Endodermal cell (in vitro differentiated cells): ENCODE results near the gene SAFB2. TPM values are rescaled to one million over a fixed set of nuclear protein-coding genes. Genes with fewer than 3 reads are reported as not detected.
A peak's percentile ranks its signal among the peaks of the same experiment; 100 is the strongest.

Experiments used
- DNase-seq: peaks from one replicate; pipeline ENCODE4 v3.0.0-alpha.2; 2017
- H3K27ac ChIP-seq: 2 replicates; pipeline ENCODE4 v1.5.1; 2013; ENCODE audit warnings: mild to moderate bottlenecking, low read depth, low read length, moderate library complexity
- H3K27me3 ChIP-seq: 2 replicates; pipeline ENCODE4 v1.6.1; 2013; ENCODE audit warnings: mild to moderate bottlenecking, low read length, moderate library complexity; ENCODE audit not compliant: insufficient read depth, control insufficient read depth, poor library complexity, severe bottlenecking
- H3K36me3 ChIP-seq: 2 replicates; pipeline ENCODE4 v1.7.0; 2013; ENCODE audit warnings: mild to moderate bottlenecking, low read length, moderate library complexity; ENCODE audit not compliant: control insufficient read depth, insufficient read depth
- H3K4me1 ChIP-seq: one replicate; pipeline ENCODE4 v1.7.0; 2013; ENCODE audit warnings: low read length; ENCODE audit not compliant: control insufficient read depth, insufficient read depth
- H3K4me3 ChIP-seq: 2 replicates; pipeline ENCODE4 v1.5.1; 2013; ENCODE audit warnings: mild to moderate bottlenecking, low read length, moderate library complexity
- H3K9ac ChIP-seq: 2 replicates; pipeline ENCODE4 v1.6.1; 2013; ENCODE audit warnings: mild to moderate bottlenecking, low read length, moderate library complexity; ENCODE audit not compliant: poor library complexity, severe bottlenecking; ENCODE audit errors: extremely low read depth
- H3K9me3 ChIP-seq: 2 replicates; pipeline ENCODE4 v1.6.1; 2013; ENCODE audit warnings: mild to moderate bottlenecking, low read length, moderate library complexity; ENCODE audit not compliant: control insufficient read depth
- H3K27ac Mint-ChIP-seq: 2 replicates; pipeline ENCODE4 v1.8.0; 2020; ENCODE audit warnings: mixed read lengths
- H3K27me3 Mint-ChIP-seq: 2 replicates; pipeline ENCODE4 v1.8.0; 2021; ENCODE audit warnings: mild to moderate bottlenecking, mixed read lengths; ENCODE audit not compliant: insufficient read depth
- H3K36me3 Mint-ChIP-seq: 2 replicates; pipeline ENCODE4 v1.8.0; 2020; ENCODE audit warnings: low read depth, mixed read lengths
- H3K4me1 Mint-ChIP-seq: 2 replicates; pipeline ENCODE4 v1.8.0; 2020; ENCODE audit warnings: mixed read lengths
- H3K4me3 Mint-ChIP-seq: 2 replicates; pipeline ENCODE4 v1.8.0; 2020; ENCODE audit warnings: mild to moderate bottlenecking, moderate library complexity, mixed read lengths
- H3K9me3 Mint-ChIP-seq: 2 replicates; pipeline ENCODE4 v1.8.0; 2020; ENCODE audit warnings: mild to moderate bottlenecking, mixed read lengths
- WGBS, 2 experiments: methylation state at CpG; one replicate each; pipeline versions ENCODE4 v1.1.5 to v1.1.7; 2013; ENCODE audit warnings: missing lambda C conversion rate in 2 of 2, mixed read lengths in 1 of 2; ENCODE audit not compliant: insufficient coverage in 1 of 2, insufficient read length in 1 of 2; 5-methylcytosine and 5-hydroxymethylcytosine counted together
- total RNA-seq, 2 donors: library from RNA; stranded (reverse); fragmentation: NEBNext Ultra II Directional in 1 of 2; extraction: Animal tissue kit (Norgen Biotek cat#: 25700) in 1 of 2; gene quantifications; 2 replicates in 1 of 2; 3 replicates in 1 of 2; pipeline ENCODE4 v1.2.1, GENCODE V29; 2021
- TF ChIP-seq, protein P1 (sequence below): fragments of 200-600 bp; sonication (generic); conservative IDR thresholded peaks from 2 replicates; pipeline ENCODE4 v1.5.0; 2021; ENCODE audit warnings: antibody characterized with exemption, mild to moderate bottlenecking

The SAFB2 gene
- total RNA-seq, 2 donors from 2014 or later, result 69.2 to 74.6 TPM

- Histone ChIP-seq H3K9ac (peak overlapping the region; percentile 97), H3K27me3 (no peaks in the 10 kb centered on the region), H3K4me3 (peak overlapping the region; percentile 87), H3K9me3 (no peaks in the 10 kb centered on the region), H3K4me1 (peaks cover 10% of the 10 kb centered on the region), H3K27ac (no peak overlapping the region), H3K36me3 (peaks cover 61% of the 10 kb centered on the region)
- H3K27ac Mint-ChIP-seq, result peak overlapping the region; percentile 91
- H3K36me3 Mint-ChIP-seq, result peaks cover 55% of the 10 kb centered on the region
- H3K27me3 Mint-ChIP-seq, result peaks cover 2% of the 10 kb centered on the region
- peak; percentile 45 for DNase-seq
- H3K4me3 Mint-ChIP-seq, result peak overlapping the region; percentile 100
- 0 to 2% methylated on average over 13 to 20 of the region's 20 CpGs for WGBS, 2 experiments
- peaks cover 37% of the 10 kb centered on the region for H3K4me1 Mint-ChIP-seq
- TF ChIP-seq, protein P1, sequence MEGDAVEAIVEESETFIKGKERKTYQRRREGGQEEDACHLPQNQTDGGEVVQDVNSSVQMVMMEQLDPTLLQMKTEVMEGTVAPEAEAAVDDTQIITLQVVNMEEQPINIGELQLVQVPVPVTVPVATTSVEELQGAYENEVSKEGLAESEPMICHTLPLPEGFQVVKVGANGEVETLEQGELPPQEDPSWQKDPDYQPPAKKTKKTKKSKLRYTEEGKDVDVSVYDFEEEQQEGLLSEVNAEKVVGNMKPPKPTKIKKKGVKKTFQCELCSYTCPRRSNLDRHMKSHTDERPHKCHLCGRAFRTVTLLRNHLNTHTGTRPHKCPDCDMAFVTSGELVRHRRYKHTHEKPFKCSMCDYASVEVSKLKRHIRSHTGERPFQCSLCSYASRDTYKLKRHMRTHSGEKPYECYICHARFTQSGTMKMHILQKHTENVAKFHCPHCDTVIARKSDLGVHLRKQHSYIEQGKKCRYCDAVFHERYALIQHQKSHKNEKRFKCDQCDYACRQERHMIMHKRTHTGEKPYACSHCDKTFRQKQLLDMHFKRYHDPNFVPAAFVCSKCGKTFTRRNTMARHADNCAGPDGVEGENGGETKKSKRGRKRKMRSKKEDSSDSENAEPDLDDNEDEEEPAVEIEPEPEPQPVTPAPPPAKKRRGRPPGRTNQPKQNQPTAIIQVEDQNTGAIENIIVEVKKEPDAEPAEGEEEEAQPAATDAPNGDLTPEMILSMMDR, result no peak
- no peaks in the 10 kb centered on the region for H3K9me3 Mint-ChIP-seq
Measured at GRCh38 chr19:5624018-5624663, 1.6 kb upstream of the SAFB2 start.

GRCh38 chr19:5623397-5624017, 931 bp upstream of the SAFB2 start:
- Mint-ChIP-seq H3K9me3 (no peaks in the 10 kb centered on the region), H3K27me3 (peaks cover 2% of the 10 kb centered on the region), H3K27ac (peak overlapping the region; percentile 100), H3K4me1 (peaks cover 37% of the 10 kb centered on the region), H3K4me3 (peak overlapping the region; percentile 100), H3K36me3 (peaks cover 55% of the 10 kb centered on the region)
- H3K4me3 ChIP-seq, result peak overlapping the region; percentile 87
- H3K27ac ChIP-seq, result peak overlapping the region; percentile 91
- DNase-seq, result peak; percentile 47
- H3K9ac ChIP-seq, result peak overlapping the region; percentile 97
- no peaks in the 10 kb centered on the region for H3K9me3 ChIP-seq
- TF ChIP-seq, protein P1, result no peak
- H3K36me3 ChIP-seq, result peaks cover 61% of the 10 kb centered on the region
- 0 to 1% methylated on average over 21 to 50 of the region's 50 CpGs for WGBS, 2 experiments
- H3K27me3 ChIP-seq, result no peaks in the 10 kb centered on the region
- H3K4me1 ChIP-seq, result peaks cover 10% of the 10 kb centered on the region

GRCh38 chr19:5621945-5622464, 571 bp downstream of the SAFB2 start:
- Histone ChIP-seq H3K4me3 (peak overlapping the region; percentile 87), H3K36me3 (peaks cover 61% of the 10 kb centered on the region), H3K4me1 (peaks cover 10% of the 10 kb centered on the region), H3K9ac (peak overlapping the region; percentile 97), H3K27me3 (no peaks in the 10 kb centered on the region), H3K9me3 (no peaks in the 10 kb centered on the region), H3K27ac (peak overlapping the region; percentile 91)
- peak overlapping the region; percentile 84 for H3K27ac Mint-ChIP-seq
- H3K4me1 Mint-ChIP-seq, result peaks cover 33% of the 10 kb centered on the region
- peak overlapping the region; percentile 100 for H3K4me3 Mint-ChIP-seq
- peaks cover 2% of the 10 kb centered on the region for H3K27me3 Mint-ChIP-seq
- WGBS, 2 experiments, result 1 to 2% methylated on average over 18 to 35 of the region's 35 CpGs
- DNase-seq, result peak; percentile 59
- no peaks in the 10 kb centered on the region for H3K9me3 Mint-ChIP-seq
- TF ChIP-seq, protein P1, result no peak
- peaks cover 58% of the 10 kb centered on the region for H3K36me3 Mint-ChIP-seq
